ENCODE results near the gene PRSS8. TPM values are rescaled to one million over a fixed set of nuclear protein-coding genes. Genes with fewer than 3 reads are reported as not detected.
"Not testable (repeated sequence)": the region's sequence is repeated elsewhere in the genome, so short reads cannot be mapped to it uniquely, and the experiment has no call there.

The PRSS8 gene
- total and polyA plus RNA-seq, 2 donors from 2014 or later = 64.6 to 187 TPM

DNA sequence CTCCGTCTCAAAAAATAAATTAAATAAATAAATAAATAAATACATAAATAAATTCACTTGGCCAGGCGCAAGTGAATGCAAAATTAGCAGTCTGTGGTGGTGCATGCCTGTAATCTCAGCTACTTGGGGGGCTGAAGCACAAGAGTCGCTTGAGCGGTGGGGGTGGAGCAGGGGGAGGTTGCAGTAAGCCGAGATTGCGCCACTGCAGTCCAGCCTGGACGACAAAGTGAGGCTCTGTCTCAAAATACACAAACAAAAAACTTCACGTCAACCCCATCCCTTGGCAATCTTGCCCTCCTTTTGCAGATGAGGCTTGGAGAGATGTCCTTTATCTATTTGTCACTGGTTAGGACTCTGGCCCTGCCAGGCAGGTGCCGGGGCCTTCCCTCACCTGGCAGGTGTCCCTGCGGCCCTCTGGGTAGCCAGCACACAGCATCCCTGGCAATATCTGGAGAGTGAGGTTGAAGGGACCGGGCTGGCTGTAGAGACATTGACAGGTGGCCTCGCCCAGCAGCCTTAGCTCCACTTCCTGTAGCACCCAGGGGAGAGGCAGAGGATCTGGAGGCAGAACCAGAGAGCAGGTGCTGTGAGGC is 10.0 kb upstream of the PRSS8 start:
- Histone ChIP-seq H3K9me3 (ENCODE audit: control insufficient read depth in 2 of 3, insufficient read depth in 1 of 3, low read length in 3 of 3) (no peaks in the 10 kb centered on the region), H3K36me3 (ENCODE audit: control insufficient read depth in 2 of 3, insufficient read depth in 3 of 3, low read length in 3 of 3) (no peaks in the 10 kb centered on the region), H3K27ac (ENCODE audit: low read depth in 2 of 2, low read length in 2 of 2) (no peak overlapping the region), H3K4me3 (ENCODE audit: low read length in 3 of 3) (no peak overlapping the region), H3K9ac (ENCODE audit: low read length in 3 of 3) (no peak overlapping the region), H3K27me3 (ENCODE audit: control insufficient read depth, insufficient read depth, low read length) (peaks cover 3% of the 10 kb centered on the region), H3K4me1 (ENCODE audit: control insufficient read depth in 2 of 3, insufficient read depth in 2 of 3, low read depth in 1 of 3, low read length in 3 of 3) (peaks cover 0 to 11% (median 7%) of the 10 kb centered on the region in 3 donors)
- FAIRE-seq = no peak
- TF ChIP-seq, protein P1, sequence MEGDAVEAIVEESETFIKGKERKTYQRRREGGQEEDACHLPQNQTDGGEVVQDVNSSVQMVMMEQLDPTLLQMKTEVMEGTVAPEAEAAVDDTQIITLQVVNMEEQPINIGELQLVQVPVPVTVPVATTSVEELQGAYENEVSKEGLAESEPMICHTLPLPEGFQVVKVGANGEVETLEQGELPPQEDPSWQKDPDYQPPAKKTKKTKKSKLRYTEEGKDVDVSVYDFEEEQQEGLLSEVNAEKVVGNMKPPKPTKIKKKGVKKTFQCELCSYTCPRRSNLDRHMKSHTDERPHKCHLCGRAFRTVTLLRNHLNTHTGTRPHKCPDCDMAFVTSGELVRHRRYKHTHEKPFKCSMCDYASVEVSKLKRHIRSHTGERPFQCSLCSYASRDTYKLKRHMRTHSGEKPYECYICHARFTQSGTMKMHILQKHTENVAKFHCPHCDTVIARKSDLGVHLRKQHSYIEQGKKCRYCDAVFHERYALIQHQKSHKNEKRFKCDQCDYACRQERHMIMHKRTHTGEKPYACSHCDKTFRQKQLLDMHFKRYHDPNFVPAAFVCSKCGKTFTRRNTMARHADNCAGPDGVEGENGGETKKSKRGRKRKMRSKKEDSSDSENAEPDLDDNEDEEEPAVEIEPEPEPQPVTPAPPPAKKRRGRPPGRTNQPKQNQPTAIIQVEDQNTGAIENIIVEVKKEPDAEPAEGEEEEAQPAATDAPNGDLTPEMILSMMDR (IDR thresholded peaks at IDR 0.05; ENCODE audit: borderline replicate concordance, extremely low read depth, insufficient read depth) = no peak
- intact Hi-C loops (cut with DNase I) = no loop called here
- DNase-seq = no peak

DNA sequence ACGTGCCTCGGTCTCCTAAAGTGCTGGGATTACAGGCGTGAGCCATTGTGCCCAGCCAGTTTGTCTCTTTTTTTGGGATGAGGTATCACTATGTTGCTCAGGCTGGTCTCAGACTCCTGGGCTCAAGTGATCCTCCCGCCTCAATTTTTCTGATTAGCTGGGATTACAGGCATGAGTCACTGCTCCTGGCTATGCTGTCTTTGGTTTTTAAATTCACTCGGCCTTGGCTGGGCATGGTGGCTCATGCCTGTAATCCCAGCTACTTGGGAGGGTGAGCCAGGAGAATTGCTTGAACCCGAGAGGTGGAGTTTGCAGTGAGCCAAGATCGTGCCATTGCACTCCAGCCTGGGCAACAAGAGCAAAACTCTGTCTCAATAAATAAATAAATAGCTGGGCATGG is 8.9 kb upstream of the PRSS8 start:
- FAIRE-seq; H3K9ac ChIP-seq (ENCODE audit: low read length in 3 of 3); H3K9me3 ChIP-seq (ENCODE audit: control insufficient read depth in 2 of 3, insufficient read depth in 1 of 3, low read length in 3 of 3); H3K4me3 ChIP-seq (ENCODE audit: low read length in 3 of 3); H3K27me3 ChIP-seq (ENCODE audit: control insufficient read depth, insufficient read depth, low read length); H3K36me3 ChIP-seq (ENCODE audit: control insufficient read depth in 2 of 3, insufficient read depth in 3 of 3, low read length in 3 of 3); DNase-seq; intact Hi-C loops (cut with DNase I); H3K27ac ChIP-seq (ENCODE audit: low read depth in 2 of 2, low read length in 2 of 2): not testable (repeated sequence)
- peaks cover 0 to 11% (median 7%) of the 10 kb centered on the region in 3 donors for H3K4me1 ChIP-seq (ENCODE audit: control insufficient read depth in 2 of 3, insufficient read depth in 2 of 3, low read depth in 1 of 3, low read length in 3 of 3)

DNA sequence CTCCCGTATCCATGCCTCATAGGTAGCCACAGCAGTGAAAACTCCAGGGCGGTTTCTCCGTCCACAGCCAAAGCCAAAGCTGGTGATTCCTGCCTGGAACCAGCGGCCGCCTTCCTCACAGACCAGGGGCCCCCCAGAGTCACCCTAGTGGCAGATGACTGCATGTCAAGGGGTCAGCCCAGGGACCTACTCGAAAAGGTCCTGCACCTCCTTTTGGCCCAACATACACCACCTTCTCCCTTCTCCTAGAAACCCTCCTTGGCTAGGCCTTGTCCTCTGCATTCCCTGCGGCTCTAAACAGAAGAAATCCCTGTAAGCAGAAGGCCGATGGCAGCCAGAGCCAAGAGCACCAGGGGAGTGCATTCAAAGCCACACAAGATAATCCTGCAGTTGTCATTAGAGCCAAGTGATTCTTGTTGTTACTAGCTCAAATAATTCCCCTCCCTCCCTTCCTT is 8.2 kb upstream of the PRSS8 start:
- FAIRE-seq (no peak), DNase-seq (no peak)
- Histone ChIP-seq H3K9ac (ENCODE audit: low read length in 3 of 3) (no peak overlapping the region), H3K4me3 (ENCODE audit: low read length in 3 of 3) (no peak overlapping the region), H3K27me3 (ENCODE audit: control insufficient read depth, insufficient read depth, low read length) (peaks cover 3% of the 10 kb centered on the region), H3K27ac (ENCODE audit: low read depth in 2 of 2, low read length in 2 of 2) (no peak overlapping the region), H3K4me1 (ENCODE audit: control insufficient read depth in 2 of 3, insufficient read depth in 2 of 3, low read depth in 1 of 3, low read length in 3 of 3) (peaks cover 0 to 16% (median 7%) of the 10 kb centered on the region in 3 donors), H3K9me3 (ENCODE audit: control insufficient read depth in 2 of 3, insufficient read depth in 1 of 3, low read length in 3 of 3) (no peaks in the 10 kb centered on the region), H3K36me3 (ENCODE audit: control insufficient read depth in 2 of 3, insufficient read depth in 3 of 3, low read length in 3 of 3) (no peaks in the 10 kb centered on the region)
- TF ChIP-seq, protein P1 (IDR thresholded peaks at IDR 0.05; ENCODE audit: borderline replicate concordance, extremely low read depth, insufficient read depth) = no peak
- intact Hi-C loops (cut with DNase I) = no loop called here

DNA sequence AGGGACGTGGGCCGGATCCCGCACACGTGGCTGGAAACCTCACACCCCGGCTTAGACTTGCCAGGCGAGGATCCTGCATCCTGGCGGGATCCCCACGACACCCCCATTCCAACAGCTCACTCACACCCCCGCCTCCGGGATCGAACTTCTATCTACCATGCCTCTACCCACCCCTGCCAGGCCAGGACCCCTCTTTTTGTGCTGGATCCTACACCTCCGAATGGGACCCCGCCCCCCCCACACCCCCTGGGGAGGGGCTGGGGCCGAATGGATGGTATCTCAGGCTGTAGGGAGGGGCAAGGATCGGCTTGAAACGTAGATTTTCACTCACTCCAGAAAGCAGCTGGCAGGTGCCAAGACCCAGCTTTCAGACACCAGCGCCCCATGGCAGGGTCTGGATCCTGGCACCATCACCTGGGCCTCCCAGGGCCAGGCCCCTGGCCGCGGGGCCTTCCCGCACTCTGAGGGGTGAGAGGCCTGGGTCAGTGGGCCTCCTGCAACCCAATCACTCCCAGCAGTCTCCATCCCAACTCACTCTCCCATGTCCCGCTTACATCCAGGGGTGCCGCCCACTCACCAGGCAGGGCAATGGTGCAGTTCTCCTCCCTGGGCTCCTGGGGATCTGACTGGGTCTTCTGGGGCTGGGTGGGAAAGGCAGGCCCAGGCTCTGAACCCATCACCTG is 7.6 kb upstream of the PRSS8 start:
- FAIRE-seq (no peak), DNase-seq (peak in 2 of 5 donors; percentile 85 to 89)
- Histone ChIP-seq H3K36me3 (ENCODE audit: control insufficient read depth in 2 of 3, insufficient read depth in 3 of 3, low read length in 3 of 3) (no peaks in the 10 kb centered on the region), H3K27me3 (ENCODE audit: control insufficient read depth, insufficient read depth, low read length) (peaks cover 3% of the 10 kb centered on the region), H3K9ac (ENCODE audit: low read length in 3 of 3) (peak overlapping the region in 1 of 3 donors; percentile 46), H3K4me3 (ENCODE audit: low read length in 3 of 3) (peak overlapping the region in 2 of 3 donors; percentile 1 to 46), H3K27ac (ENCODE audit: low read depth in 2 of 2, low read length in 2 of 2) (no peak overlapping the region), H3K9me3 (ENCODE audit: control insufficient read depth in 2 of 3, insufficient read depth in 1 of 3, low read length in 3 of 3) (no peaks in the 10 kb centered on the region), H3K4me1 (ENCODE audit: control insufficient read depth in 2 of 3, insufficient read depth in 2 of 3, low read depth in 1 of 3, low read length in 3 of 3) (peaks cover 0 to 21% (median 7%) of the 10 kb centered on the region in 3 donors)
- intact Hi-C loops (cut with DNase I) = no loop called here
- TF ChIP-seq, protein P1 (IDR thresholded peaks at IDR 0.05; ENCODE audit: borderline replicate concordance, extremely low read depth, insufficient read depth) = no peak

Measured in kidney (tissue), 14 donors.